Hepatocyte (in vitro differentiated cells): ENCODE measurements around the gene CHCHD6. TPM values are rescaled to one million over a fixed set of nuclear protein-coding genes. Genes with fewer than 3 reads are reported as not detected.

Experiments
- DNase-seq: peaks from one replicate; pipeline ENCODE4 v3.0.0-alpha.2; 2016; ENCODE audit warnings: low spot score
- H2AFZ ChIP-seq: fragments of 200-600 bp; sonication (generic); 2 replicates; pipeline ENCODE4 v1.6.0; 2016; ENCODE audit warnings: antibody characterized with exemption, mild to moderate bottlenecking
- H3K27ac ChIP-seq: fragments of 200-600 bp; sonication (generic); 2 replicates; pipeline ENCODE4 v1.5.1; 2016; ENCODE audit warnings: mild to moderate bottlenecking
- H3K27me3 ChIP-seq: fragments of 200-600 bp; sonication (generic); 2 replicates; pipeline ENCODE4 v1.6.1; 2016
- H3K36me3 ChIP-seq: fragments of 200-600 bp; sonication (generic); replicated peaks from 2 replicates; pipeline ENCODE4 v1.5.1; 2016; ENCODE audit warnings: low read depth; ENCODE audit not compliant: insufficient read depth
- H3K4me1 ChIP-seq: fragments of 200-600 bp; sonication (generic); 2 replicates; pipeline ENCODE4 v1.5.1; 2016; ENCODE audit warnings: mild to moderate bottlenecking, moderate library complexity; ENCODE audit not compliant: insufficient read depth
- H3K4me2 ChIP-seq: fragments of 200-600 bp; sonication (generic); 2 replicates; pipeline ENCODE4 v1.6.0; 2016
- H3K4me3 ChIP-seq: fragments of 200-600 bp; sonication (generic); 2 replicates; pipeline ENCODE4 v1.5.1; 2016; ENCODE audit warnings: mild to moderate bottlenecking
- H3K79me2 ChIP-seq: fragments of 200-600 bp; sonication (generic); 2 replicates; pipeline ENCODE4 v1.6.0; 2017; ENCODE audit warnings: mild to moderate bottlenecking
- H3K9me2 ChIP-seq: fragments of 200-600 bp; sonication (generic); replicated peaks from 2 replicates; pipeline ENCODE4 v1.6.0; 2017; ENCODE audit warnings: mild to moderate bottlenecking; ENCODE audit not compliant: insufficient read depth
- H3K9me3 ChIP-seq: fragments of 200-600 bp; sonication (generic); 2 replicates; pipeline ENCODE4 v1.5.1; 2016; ENCODE audit warnings: low read depth, mild to moderate bottlenecking
- H4K20me1 ChIP-seq: fragments of 200-600 bp; sonication (generic); 2 replicates; pipeline ENCODE4 v1.6.0; 2016; ENCODE audit warnings: mild to moderate bottlenecking; ENCODE audit not compliant: insufficient read depth, poor library complexity, severe bottlenecking
- CTCF ChIP-seq: fragments of 200-600 bp; sonication (generic); IDR thresholded peaks from 2 replicates; pipeline ENCODE4 v1.5.1; 2016; ENCODE audit warnings: antibody characterized with exemption, mild to moderate bottlenecking; ENCODE audit not compliant: poor library complexity
- EZH2 ChIP-seq: fragments of 200-600 bp; sonication (generic); IDR thresholded peaks from 2 replicates; pipeline ENCODE4 v1.6.1; 2016; ENCODE audit warnings: antibody characterized with exemption, mild to moderate bottlenecking, borderline replicate concordance
- EZH2phosphoT487 ChIP-seq: fragments of 200-600 bp; sonication (generic); IDR thresholded peaks from one replicate; pipeline ENCODE4 v1.6.1; 2018; ENCODE audit warnings: antibody characterized with exemption, mild to moderate bottlenecking, low read depth, moderate library complexity; ENCODE audit not compliant: unreplicated experiment, severe bottlenecking
- WGBS: methylation state at CpG from one replicate; pipeline ENCODE4 v1.1.6; 2016; ENCODE audit warnings: low lambda C conversion rate; ENCODE audit errors: missing lambda C conversion rate; 5-methylcytosine and 5-hydroxymethylcytosine counted together
- polyA plus RNA-seq: library from polyadenylated mRNA; unstranded; fragments of >200 nt; fragmentation: Nextera tagmentation; extraction: Ambion mirVana; gene quantifications from 2 replicates; pipeline ENCODE4 v1.2.1, GENCODE V29; 2016
- total RNA-seq: library from RNA; depleted of rRNA; stranded (reverse); fragments of >200 nt; gene quantifications from 2 replicates; pipeline ENCODE4 v1.2.3, GENCODE V29; 2014

CHCHD6 gene
- total and polyA plus RNA-seq, 2 experiments from 2014 or later = 13.8 to 19.7 TPM

DNA sequence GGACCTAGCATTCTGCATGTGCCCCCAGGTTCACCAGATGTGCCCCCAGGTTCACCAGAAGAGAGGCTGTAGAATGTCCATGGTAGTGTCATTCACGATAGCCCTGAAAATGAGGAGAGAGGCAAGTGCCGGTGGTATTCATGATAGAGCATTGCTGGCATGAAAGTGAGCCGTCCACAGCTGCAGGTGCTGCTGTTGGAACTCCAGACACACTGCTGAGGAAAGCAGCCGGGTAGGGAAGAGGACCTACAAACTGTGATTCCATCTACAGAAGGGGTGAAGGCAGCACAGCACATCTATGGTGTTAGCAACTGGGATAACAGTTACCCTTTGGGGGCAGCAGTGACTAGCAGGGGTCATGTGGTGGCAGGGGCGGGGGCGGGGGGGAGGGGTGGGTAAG lies 153.9 kb downstream of the CHCHD6 start:
- no peaks in the 10 kb centered on the region for H3K9me2 ChIP-seq
- no peaks in the 10 kb centered on the region for H3K79me2 ChIP-seq
- H3K4me3 ChIP-seq = no peak overlapping the region
- H4K20me1 ChIP-seq = no peaks in the 10 kb centered on the region
- WGBS = 96% methylated on average over 4 of the region's 6 CpGs
- no peaks in the 10 kb centered on the region for H3K9me3 ChIP-seq
- H2AFZ ChIP-seq = no peak overlapping the region
- no peak for TF ChIP-seq EZH2phosphoT487
- no peaks in the 10 kb centered on the region for H3K36me3 ChIP-seq
- DNase-seq = no peak
- H3K27me3 ChIP-seq = no peaks in the 10 kb centered on the region
- H3K27ac ChIP-seq = no peak overlapping the region
- H3K4me2 ChIP-seq = no peak overlapping the region
- H3K4me1 ChIP-seq = no peaks in the 10 kb centered on the region

DNA sequence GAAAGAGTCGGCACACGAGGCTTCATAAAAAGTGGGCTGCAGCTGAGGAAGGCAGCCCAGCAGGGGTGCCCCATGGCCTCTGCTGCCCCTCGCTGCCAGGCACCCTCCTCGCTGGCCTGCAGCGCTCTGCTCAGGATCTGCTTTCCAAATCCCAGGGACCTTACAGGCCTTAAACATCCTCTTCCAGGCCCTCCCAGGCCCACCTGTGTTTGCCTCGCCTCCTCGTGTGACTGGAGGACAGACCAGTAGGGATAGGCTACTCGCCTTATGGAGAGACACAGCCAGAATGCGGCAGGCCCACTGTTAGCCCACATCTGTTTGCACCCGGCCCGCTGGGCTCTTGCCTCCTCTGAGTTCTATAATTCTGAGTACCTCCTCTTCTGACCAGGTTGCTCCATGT lies 154.4 kb downstream of the CHCHD6 start:
- no peaks in the 10 kb centered on the region for H3K9me2 ChIP-seq
- H3K4me2 ChIP-seq = no peak overlapping the region
- TF ChIP-seq EZH2phosphoT487 = no peak
- TF ChIP-seq EZH2 = no peak
- TF ChIP-seq CTCF = no peak
- H3K27me3 ChIP-seq = no peaks in the 10 kb centered on the region
- 92% methylated on average over 9 of the region's 11 CpGs for WGBS
- H3K4me3 ChIP-seq = no peak overlapping the region
- no peaks in the 10 kb centered on the region for H3K9me3 ChIP-seq
- no peaks in the 10 kb centered on the region for H3K36me3 ChIP-seq
- no peak overlapping the region for H2AFZ ChIP-seq
- H3K4me1 ChIP-seq = no peaks in the 10 kb centered on the region
- H4K20me1 ChIP-seq = no peaks in the 10 kb centered on the region
- H3K27ac ChIP-seq = no peak overlapping the region
- no peak for DNase-seq
- H3K79me2 ChIP-seq = no peaks in the 10 kb centered on the region

DNA sequence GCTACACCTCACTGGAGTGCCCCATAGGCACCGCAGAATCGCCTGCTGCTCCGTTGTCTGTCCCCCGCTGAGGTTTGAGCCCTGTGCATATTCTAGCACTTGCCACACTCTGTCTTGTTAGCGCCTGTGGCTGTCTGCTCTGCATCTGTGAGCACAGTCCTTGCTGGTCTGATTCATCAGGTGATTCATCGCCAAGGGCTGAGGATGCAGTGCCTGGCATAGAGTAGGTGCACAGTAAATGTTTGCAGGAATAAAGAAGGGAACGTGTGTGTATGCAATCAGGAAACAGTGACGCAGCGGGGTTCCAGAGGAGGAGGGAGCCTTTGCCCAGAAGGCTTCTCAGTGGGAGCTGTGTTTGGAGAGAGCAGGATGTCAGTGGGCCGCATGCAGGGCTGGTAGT lies 154.8 kb downstream of the CHCHD6 start:
- no peak overlapping the region for H3K27ac ChIP-seq
- H3K9me3 ChIP-seq = no peaks in the 10 kb centered on the region
- no peak overlapping the region for H3K4me2 ChIP-seq
- H3K36me3 ChIP-seq = no peaks in the 10 kb centered on the region
- no peaks in the 10 kb centered on the region for H3K79me2 ChIP-seq
- no peak overlapping the region for H2AFZ ChIP-seq
- no peaks in the 10 kb centered on the region for H3K27me3 ChIP-seq
- DNase-seq = peak; percentile 27
- no peak for TF ChIP-seq EZH2phosphoT487
- no peak for TF ChIP-seq EZH2
- no peak for TF ChIP-seq CTCF
- no peaks in the 10 kb centered on the region for H3K4me1 ChIP-seq
- H3K4me3 ChIP-seq = no peak overlapping the region
- WGBS = 77% methylated on average over 10 of the region's 10 CpGs
- H4K20me1 ChIP-seq = no peaks in the 10 kb centered on the region
- no peaks in the 10 kb centered on the region for H3K9me2 ChIP-seq

DNA sequence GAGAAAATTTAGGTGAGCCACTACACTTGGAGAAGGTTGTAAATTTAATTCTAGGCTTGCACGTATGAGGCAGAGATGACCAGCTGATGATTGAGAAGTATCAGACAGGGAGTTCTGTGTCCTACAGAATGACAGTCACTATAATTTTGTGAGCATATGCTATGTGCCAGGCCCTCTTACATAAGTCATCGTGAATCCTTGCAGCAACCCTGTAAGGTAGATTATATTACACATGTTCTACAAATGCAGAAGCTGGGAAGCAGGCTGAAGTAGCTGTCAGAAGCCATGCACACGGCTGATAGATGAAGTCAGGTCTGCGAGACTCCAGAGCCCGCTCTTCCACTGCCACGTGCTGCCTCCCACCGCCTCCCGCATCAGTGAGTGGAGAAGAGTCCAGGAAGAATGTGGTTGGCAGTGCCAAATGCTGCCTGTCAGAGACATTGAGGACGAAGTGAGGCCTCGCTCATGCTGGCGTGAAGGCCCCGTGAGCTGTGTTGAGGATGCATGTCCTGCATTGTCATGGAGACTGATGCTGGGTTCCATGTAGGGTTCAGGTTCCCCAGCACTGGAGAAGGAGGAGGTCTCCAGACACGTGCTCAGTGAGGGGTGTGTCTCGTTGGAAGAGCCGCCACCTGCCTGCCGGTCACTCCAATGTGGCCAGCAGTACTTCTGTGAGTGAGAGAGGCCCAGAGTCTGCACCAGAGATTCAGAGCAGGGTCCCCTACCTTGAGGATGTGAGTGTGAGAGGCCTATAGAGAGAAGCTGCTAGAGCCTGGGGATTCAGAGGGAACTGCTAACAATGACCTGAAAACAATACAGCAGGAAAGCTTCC lies 155.6 kb downstream of the CHCHD6 start:
- 90% methylated on average over 16 of the region's 16 CpGs for WGBS
- TF ChIP-seq EZH2phosphoT487 = no peak
- no peak for TF ChIP-seq CTCF
- no peak for TF ChIP-seq EZH2
- Histone ChIP-seq H3K9me3 (no peaks in the 10 kb centered on the region), H3K4me1 (no peaks in the 10 kb centered on the region), H3K4me3 (no peak overlapping the region), H3K9me2 (no peaks in the 10 kb centered on the region), H3K36me3 (no peaks in the 10 kb centered on the region), H4K20me1 (no peaks in the 10 kb centered on the region), H2AFZ (no peak overlapping the region), H3K4me2 (no peak overlapping the region), H3K79me2 (no peaks in the 10 kb centered on the region), H3K27me3 (no peaks in the 10 kb centered on the region), H3K27ac (no peak overlapping the region)
- no peak for DNase-seq
